ENCODE measurements around the gene MTX3. TPM values are rescaled to one million over a fixed set of nuclear protein-coding genes. Genes with fewer than 3 reads are reported as not detected.

MTX3 gene
- total and polyA plus RNA-seq, 4 donors: 4.2 to 22.6 (median 9.1) TPM

GRCh38 chr5:79954620-79955019 lies 36.4 kb downstream of the MTX3 start:
- Histone ChIP-seq H3K4me3 (no peak overlapping the region), H3K4me1 (ENCODE audit: control insufficient read depth in 5 of 5, insufficient read depth in 5 of 5, low read length in 5 of 5) (no peaks in the 10 kb centered on the region), H3K27me3 (ENCODE audit: control insufficient read depth in 3 of 3, insufficient read depth in 3 of 3, low read length in 2 of 3) (no peaks in the 10 kb centered on the region), H3K27ac (ENCODE audit: low read depth in 1 of 2, low read length in 1 of 2) (no peak overlapping the region), H3K9me3 (ENCODE audit: control insufficient read depth in 4 of 4, insufficient read depth in 3 of 4, low read length in 3 of 4) (peaks cover 0 to 4% (median 0%) of the 10 kb centered on the region in 4 donors), H3K36me3 (ENCODE audit: control insufficient read depth in 4 of 4, insufficient read depth in 4 of 4, low read length in 4 of 4) (no peaks in the 10 kb centered on the region), H3K9ac (ENCODE audit: insufficient read depth in 1 of 2, low read length in 2 of 2) (no peak overlapping the region)
- TF ChIP-seq CTCF (IDR thresholded peaks at IDR 0.05; ENCODE audit: control extremely low read depth, extremely low read depth): no peak
- ATAC-seq (ENCODE audit: insufficient read depth, low FRiP score): no peak
- no peak for DNase-seq
- WGBS, 2 donors: 78 to 84% methylated on average over 3 of the region's 3 CpGs

GRCh38 chr5:79947567-79947966 lies 43.5 kb downstream of the MTX3 start:
- 65 to 82% methylated on average over 3 of the region's 3 CpGs for WGBS, 2 donors
- no peak for TF ChIP-seq CTCF (IDR thresholded peaks at IDR 0.05; ENCODE audit: control extremely low read depth, extremely low read depth)
- Histone ChIP-seq H3K27ac (ENCODE audit: low read depth in 1 of 2, low read length in 1 of 2) (no peak overlapping the region), H3K4me3 (no peak overlapping the region), H3K9ac (ENCODE audit: insufficient read depth in 1 of 2, low read length in 2 of 2) (no peak overlapping the region), H3K36me3 (ENCODE audit: control insufficient read depth in 4 of 4, insufficient read depth in 4 of 4, low read length in 4 of 4) (no peaks in the 10 kb centered on the region), H3K4me1 (ENCODE audit: control insufficient read depth in 5 of 5, insufficient read depth in 5 of 5, low read length in 5 of 5) (no peaks in the 10 kb centered on the region), H3K9me3 (ENCODE audit: control insufficient read depth in 4 of 4, insufficient read depth in 3 of 4, low read length in 3 of 4) (peaks cover 0 to 3% (median 0%) of the 10 kb centered on the region in 4 donors), H3K27me3 (ENCODE audit: control insufficient read depth in 3 of 3, insufficient read depth in 3 of 3, low read length in 2 of 3) (no peaks in the 10 kb centered on the region)
- no peak for ATAC-seq (ENCODE audit: insufficient read depth, low FRiP score)
- DNase-seq: no peak

- H3K27ac ChIP-seq (ENCODE audit: low read depth in 1 of 2, low read length in 1 of 2): no peak overlapping the region
- H3K36me3 ChIP-seq (ENCODE audit: control insufficient read depth in 4 of 4, insufficient read depth in 4 of 4, low read length in 4 of 4): no peaks in the 10 kb centered on the region
- DNase-seq: no peak
- WGBS, 2 donors: 84 to 87% methylated on average over 3 of the region's 3 CpGs
- H3K9ac ChIP-seq (ENCODE audit: insufficient read depth in 1 of 2, low read length in 2 of 2): no peak overlapping the region
- ATAC-seq (ENCODE audit: insufficient read depth, low FRiP score): no peak
- H3K4me1 ChIP-seq (ENCODE audit: control insufficient read depth in 5 of 5, insufficient read depth in 5 of 5, low read length in 5 of 5): peaks cover 0 to 10% (median 0%) of the 10 kb centered on the region in 5 donors
- H3K27me3 ChIP-seq (ENCODE audit: control insufficient read depth in 3 of 3, insufficient read depth in 3 of 3, low read length in 2 of 3): no peaks in the 10 kb centered on the region
- H3K4me3 ChIP-seq: no peak overlapping the region
- no peak for TF ChIP-seq CTCF (IDR thresholded peaks at IDR 0.05; ENCODE audit: control extremely low read depth, extremely low read depth)
- peaks cover 0 to 2% (median 0%) of the 10 kb centered on the region in 4 donors for H3K9me3 ChIP-seq (ENCODE audit: control insufficient read depth in 4 of 4, insufficient read depth in 3 of 4, low read length in 3 of 4)
Observed at GRCh38 chr5:79938468-79938867, 52.6 kb downstream of the MTX3 start.

GRCh38 chr5:79936646-79937216 lies 54.3 kb downstream of the MTX3 start:
- ATAC-seq (ENCODE audit: insufficient read depth, low FRiP score) (no peak), DNase-seq (no peak)
- no peak overlapping the region for H3K9ac ChIP-seq (ENCODE audit: insufficient read depth in 1 of 2, low read length in 2 of 2)
- H3K4me1 ChIP-seq (ENCODE audit: control insufficient read depth in 5 of 5, insufficient read depth in 5 of 5, low read length in 5 of 5): peaks cover 0 to 10% (median 0%) of the 10 kb centered on the region in 5 donors
- H3K27me3 ChIP-seq (ENCODE audit: control insufficient read depth in 3 of 3, insufficient read depth in 3 of 3, low read length in 2 of 3): no peaks in the 10 kb centered on the region
- H3K27ac ChIP-seq (ENCODE audit: low read depth in 1 of 2, low read length in 1 of 2): no peak overlapping the region
- no peaks in the 10 kb centered on the region for H3K36me3 ChIP-seq (ENCODE audit: control insufficient read depth in 4 of 4, insufficient read depth in 4 of 4, low read length in 4 of 4)
- no peak overlapping the region for H3K4me3 ChIP-seq
- 83 to 84% methylated on average over 3 of the region's 3 CpGs for WGBS, 2 donors
- no peak for TF ChIP-seq CTCF (IDR thresholded peaks at IDR 0.05; ENCODE audit: control extremely low read depth, extremely low read depth)
- H3K9me3 ChIP-seq (ENCODE audit: control insufficient read depth in 4 of 4, insufficient read depth in 3 of 4, low read length in 3 of 4): peaks cover 0 to 6% (median 0%) of the 10 kb centered on the region in 4 donors

Data from lung (tissue), 12 donors.